Central memory CD8-positive, alpha-beta T cell (primary cell): ENCODE data around the gene PPP2R2D.
"Not testable (repeated sequence)": the region's sequence is repeated elsewhere in the genome, so short reads cannot be mapped to it uniquely, and the experiment has no call there.

ENCODE experiments used
- ATAC-seq: fragments of 150-1000 bp; cut with Tn5 transposase; replicated peaks from 2 replicates; pipeline ENCODE4 v1.10.0; 2022; ENCODE audit warnings: mild to moderate bottlenecking, moderate FRiP score, moderate number of reproducible peaks; ENCODE audit not compliant: poor library complexity, severe bottlenecking; ENCODE audit errors: extremely low read depth
- DNase-seq, 2 donors: peaks; one replicate each; pipeline ENCODE4 v3.0.0; 2021; ENCODE audit warnings: low spot score in 2 of 2
- H3K27ac Mint-ChIP-seq: one replicate; pipeline ENCODE4 v1.8.0; 2022; ENCODE audit warnings: low read depth, mild to moderate bottlenecking, moderate library complexity, mixed read lengths
- H3K27me3 Mint-ChIP-seq: one replicate; pipeline ENCODE4 v1.8.0; 2022; ENCODE audit warnings: mixed read lengths
- H3K36me3 Mint-ChIP-seq: one replicate; pipeline ENCODE4 v1.8.0; 2022; ENCODE audit warnings: mild to moderate bottlenecking, moderate library complexity, mixed read lengths; ENCODE audit not compliant: insufficient read depth
- H3K4me1 Mint-ChIP-seq: one replicate; pipeline ENCODE4 v1.8.0; 2022; ENCODE audit warnings: mixed read lengths
- H3K4me3 Mint-ChIP-seq: one replicate; pipeline ENCODE4 v1.8.0; 2022; ENCODE audit warnings: mild to moderate bottlenecking, moderate library complexity, mixed read lengths
- H3K9me3 Mint-ChIP-seq: one replicate; pipeline ENCODE4 v1.8.0; 2022; ENCODE audit warnings: mixed read lengths

PPP2R2D gene

DNA sequence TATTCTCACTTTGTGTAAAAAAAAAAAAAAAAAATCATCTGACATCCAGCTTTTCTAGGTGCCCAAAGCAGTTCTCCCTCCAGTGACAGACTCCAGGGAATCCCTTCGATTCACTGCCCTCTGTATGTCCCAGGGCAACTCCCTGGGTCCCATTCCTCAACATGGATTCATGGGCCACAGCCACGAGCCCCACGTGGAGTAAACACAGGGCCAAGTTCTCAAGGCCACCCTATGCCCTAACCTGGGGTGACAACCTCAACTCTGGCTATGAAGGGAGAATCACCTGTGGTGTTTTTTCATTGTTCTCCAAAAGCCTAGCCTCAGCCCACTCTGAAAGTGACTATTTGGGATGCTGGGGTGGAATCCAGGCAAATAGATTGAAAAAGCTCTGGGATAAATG is 77.6 kb downstream of the PPP2R2D start:
- Mint-ChIP-seq H3K4me3 (no peak overlapping the region), H3K36me3 (peaks cover 7% of the 10 kb centered on the region), H3K4me1 (peaks cover 68% of the 10 kb centered on the region), H3K27me3 (no peaks in the 10 kb centered on the region), H3K27ac (peak overlapping the region; percentile 77), H3K9me3 (no peaks in the 10 kb centered on the region)
- DNase-seq (no peak), ATAC-seq (no peak)

DNA sequence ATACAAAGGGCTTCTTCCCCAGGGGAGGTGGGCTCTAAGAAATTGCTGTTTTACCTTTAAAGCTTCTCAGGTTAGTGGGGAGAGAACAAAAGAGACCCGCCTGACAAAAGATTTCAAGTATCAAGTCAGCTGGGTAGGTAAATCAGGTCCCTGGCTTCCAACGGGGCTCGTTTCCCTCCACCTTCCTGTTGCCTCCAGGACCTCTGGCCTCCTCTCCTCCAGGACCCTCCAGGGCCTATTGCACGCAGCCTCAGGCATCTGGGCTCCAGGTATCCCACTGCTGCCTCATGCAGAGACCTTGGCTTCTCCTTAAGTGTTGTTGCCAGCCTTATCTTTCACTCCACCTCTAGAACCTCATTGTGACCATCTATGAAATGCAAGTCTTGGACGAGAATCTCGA is 78.0 kb downstream of the PPP2R2D start:
- H3K4me1 Mint-ChIP-seq: peaks cover 63% of the 10 kb centered on the region

DNA sequence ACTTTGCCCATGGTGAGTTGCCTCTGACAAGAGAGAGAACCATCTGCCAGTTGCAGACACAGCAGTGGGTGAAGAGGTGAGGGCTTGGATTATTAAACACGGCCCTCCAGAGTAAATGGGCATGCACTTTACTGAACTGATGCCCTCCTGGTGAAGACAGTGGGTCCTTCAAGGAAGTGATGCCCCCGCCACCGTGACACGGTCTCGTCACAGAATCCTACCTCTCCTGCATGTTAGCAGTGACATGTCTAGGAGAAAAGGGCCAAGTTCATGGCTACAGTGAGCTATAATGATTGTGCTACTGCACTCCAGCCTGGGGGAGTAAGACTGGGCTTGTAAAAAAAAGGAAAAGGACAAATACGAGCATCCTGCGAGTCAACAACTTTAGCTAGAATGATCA is 78.5 kb downstream of the PPP2R2D start:
- no peak for DNase-seq
- Mint-ChIP-seq H3K27me3 (no peaks in the 10 kb centered on the region), H3K4me3 (peak overlapping the region; percentile 47), H3K9me3 (no peaks in the 10 kb centered on the region), H3K27ac (no peak overlapping the region), H3K4me1 (peaks cover 58% of the 10 kb centered on the region), H3K36me3 (peaks cover 7% of the 10 kb centered on the region)
- ATAC-seq: no peak

More for the DNA sequence above, 78.0 kb downstream of the PPP2R2D start:
- DNase-seq (no peak), ATAC-seq (no peak)
- H3K27ac Mint-ChIP-seq: no peak overlapping the region
- H3K27me3 Mint-ChIP-seq: no peaks in the 10 kb centered on the region
- no peak overlapping the region for H3K4me3 Mint-ChIP-seq
- H3K36me3 Mint-ChIP-seq: peaks cover 7% of the 10 kb centered on the region
- no peaks in the 10 kb centered on the region for H3K9me3 Mint-ChIP-seq

DNA sequence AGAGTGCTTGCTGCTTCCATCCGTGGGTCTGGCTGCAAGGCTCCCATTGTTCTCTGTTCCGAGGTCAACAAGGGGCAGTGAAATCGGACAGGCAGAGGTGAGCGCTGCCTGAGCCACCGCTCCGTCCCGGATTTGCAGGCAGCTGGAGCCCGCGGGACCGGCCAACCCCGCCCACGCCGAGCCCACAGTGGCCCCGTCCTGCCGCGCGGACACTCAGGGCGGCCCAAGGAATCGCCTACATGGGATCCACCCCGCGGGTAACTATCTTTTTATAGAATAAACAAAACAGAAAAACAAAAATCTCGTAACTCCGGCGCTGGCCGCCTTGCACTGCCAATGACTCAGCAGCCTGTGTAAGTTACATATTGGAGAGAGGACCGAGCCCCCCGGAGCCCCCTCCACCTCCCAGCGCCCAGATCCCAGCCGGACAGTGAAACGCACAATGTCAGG is 79.0 kb downstream of the PPP2R2D start:
- no peaks in the 10 kb centered on the region for H3K9me3 Mint-ChIP-seq
- no peaks in the 10 kb centered on the region for H3K27me3 Mint-ChIP-seq
- H3K4me1 Mint-ChIP-seq: peaks cover 54% of the 10 kb centered on the region
- H3K4me3 Mint-ChIP-seq: peak overlapping the region; percentile 47
- DNase-seq: no peak
- H3K27ac Mint-ChIP-seq: no peak overlapping the region
- H3K36me3 Mint-ChIP-seq: peaks cover 7% of the 10 kb centered on the region
- ATAC-seq: no peak

DNA sequence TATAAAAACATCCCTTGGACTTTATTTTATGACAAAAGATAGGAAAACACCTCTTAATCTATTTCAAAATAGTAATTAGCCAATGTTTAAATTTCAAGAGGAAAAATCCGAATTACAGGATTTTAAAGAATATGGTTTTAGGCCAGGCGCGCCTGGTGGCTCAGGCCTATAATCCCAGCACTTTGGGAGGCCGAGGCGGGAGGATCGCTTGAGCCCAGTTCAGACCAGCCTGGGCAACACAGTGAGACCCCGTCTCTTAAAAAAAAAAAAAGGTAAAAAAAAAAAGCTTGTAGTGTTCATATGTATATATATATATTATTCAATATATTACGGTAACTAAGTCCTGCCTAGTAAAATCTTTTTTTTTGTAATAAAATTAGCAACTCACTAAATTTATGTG is 79.5 kb downstream of the PPP2R2D start:
- no peak overlapping the region for H3K27ac Mint-ChIP-seq
- ATAC-seq (no peak), DNase-seq (no peak)
- peak overlapping the region; percentile 47 for H3K4me3 Mint-ChIP-seq
- no peaks in the 10 kb centered on the region for H3K27me3 Mint-ChIP-seq
- H3K4me1 Mint-ChIP-seq: peaks cover 50% of the 10 kb centered on the region
- H3K36me3 Mint-ChIP-seq: peaks cover 7% of the 10 kb centered on the region
- H3K9me3 Mint-ChIP-seq: no peaks in the 10 kb centered on the region

DNA sequence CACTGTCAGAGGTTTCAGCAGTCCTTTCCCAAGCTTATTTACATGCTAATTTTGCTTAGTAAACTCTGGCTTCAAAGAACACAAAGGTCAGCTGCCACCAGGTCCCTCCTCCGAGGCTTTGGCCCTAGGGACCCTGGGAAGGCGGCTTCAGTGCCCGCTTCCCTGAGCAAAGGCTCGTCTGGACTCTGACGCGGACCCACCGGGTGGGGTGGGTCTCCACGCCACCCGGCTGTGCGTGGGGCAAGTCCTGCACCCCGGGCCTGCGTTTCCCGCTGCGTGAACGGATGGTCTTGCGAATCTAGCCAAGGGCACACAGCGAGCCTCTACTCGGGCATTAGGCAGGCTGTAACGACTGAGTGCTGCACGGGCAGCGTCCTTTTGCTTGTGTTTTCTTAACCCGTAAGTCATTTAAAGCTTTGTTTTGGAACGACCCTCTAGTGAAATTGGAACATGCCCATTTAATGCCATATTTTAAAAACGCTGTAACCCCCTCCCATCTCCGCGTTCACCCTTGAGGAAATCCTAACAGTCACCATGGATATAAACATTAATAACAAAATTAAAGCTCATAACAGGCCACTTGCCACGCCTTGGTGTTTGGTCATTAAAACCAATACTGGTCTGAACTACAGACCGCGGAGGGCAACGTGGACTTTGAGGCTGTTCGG is 80.1 kb downstream of the PPP2R2D start:
- ATAC-seq (no peak), DNase-seq (no peak)
- no peaks in the 10 kb centered on the region for H3K27me3 Mint-ChIP-seq
- no peak overlapping the region for H3K27ac Mint-ChIP-seq
- no peaks in the 10 kb centered on the region for H3K9me3 Mint-ChIP-seq
- H3K36me3 Mint-ChIP-seq: peaks cover 7% of the 10 kb centered on the region
- H3K4me3 Mint-ChIP-seq: peak overlapping the region; percentile 82
- peaks cover 44% of the 10 kb centered on the region for H3K4me1 Mint-ChIP-seq

DNA sequence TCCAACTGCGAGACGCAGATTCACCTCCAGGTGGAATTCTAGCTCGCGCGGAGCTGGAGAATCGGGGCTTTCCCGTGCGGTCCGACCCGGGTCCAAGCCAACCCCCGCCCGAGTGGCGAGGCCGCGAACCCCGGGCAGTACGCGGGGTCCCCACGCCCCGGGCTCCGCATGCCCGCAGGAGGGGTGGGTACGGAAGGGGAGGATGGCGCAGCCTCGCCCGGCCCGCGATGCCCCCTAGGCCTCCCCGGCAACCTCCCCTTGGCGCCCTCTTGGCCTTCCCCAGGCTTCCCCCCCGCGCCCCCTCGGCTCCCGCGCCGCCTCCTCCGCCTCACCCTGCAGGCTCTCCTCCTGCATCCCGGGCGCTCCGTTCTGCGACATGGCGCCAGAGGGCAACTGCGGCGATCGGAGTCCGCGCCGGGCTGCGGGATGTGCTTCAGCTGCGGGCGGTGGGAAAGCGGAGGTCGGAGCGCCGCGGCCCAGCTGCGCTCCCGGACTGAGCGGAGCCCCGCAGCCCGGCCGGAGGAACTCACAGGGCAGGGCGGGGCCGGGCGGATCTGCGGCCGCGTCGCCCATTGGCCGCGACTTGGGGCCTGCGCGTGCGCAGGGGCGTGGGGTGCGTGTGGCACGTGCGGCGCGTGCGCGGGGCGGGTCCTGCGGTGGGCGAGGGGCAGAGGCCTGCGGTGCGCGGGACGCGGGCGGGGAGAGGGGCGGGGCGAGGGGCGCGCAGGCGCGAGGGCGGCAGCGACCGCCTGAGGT is 80.8 kb downstream of the PPP2R2D start, which contains the start of gene BNIP3:
BNIP3 (minus strand) TSS at position 495 of the 756 bp plus-strand sequence; CDS start at position 378, 117 bp downstream.
- H3K9me3 Mint-ChIP-seq: no peaks in the 10 kb centered on the region
- H3K36me3 Mint-ChIP-seq: peaks cover 7% of the 10 kb centered on the region
- DNase-seq (peak; percentile 83 to 84), ATAC-seq (peak; percentile 91)
- H3K4me1 Mint-ChIP-seq: peaks cover 37% of the 10 kb centered on the region
- peak within 1 kb of the TSS; percentile 82 for H3K4me3 Mint-ChIP-seq
- no peaks in the 10 kb centered on the region for H3K27me3 Mint-ChIP-seq
- no peak within 1 kb of the TSS for H3K27ac Mint-ChIP-seq

DNA sequence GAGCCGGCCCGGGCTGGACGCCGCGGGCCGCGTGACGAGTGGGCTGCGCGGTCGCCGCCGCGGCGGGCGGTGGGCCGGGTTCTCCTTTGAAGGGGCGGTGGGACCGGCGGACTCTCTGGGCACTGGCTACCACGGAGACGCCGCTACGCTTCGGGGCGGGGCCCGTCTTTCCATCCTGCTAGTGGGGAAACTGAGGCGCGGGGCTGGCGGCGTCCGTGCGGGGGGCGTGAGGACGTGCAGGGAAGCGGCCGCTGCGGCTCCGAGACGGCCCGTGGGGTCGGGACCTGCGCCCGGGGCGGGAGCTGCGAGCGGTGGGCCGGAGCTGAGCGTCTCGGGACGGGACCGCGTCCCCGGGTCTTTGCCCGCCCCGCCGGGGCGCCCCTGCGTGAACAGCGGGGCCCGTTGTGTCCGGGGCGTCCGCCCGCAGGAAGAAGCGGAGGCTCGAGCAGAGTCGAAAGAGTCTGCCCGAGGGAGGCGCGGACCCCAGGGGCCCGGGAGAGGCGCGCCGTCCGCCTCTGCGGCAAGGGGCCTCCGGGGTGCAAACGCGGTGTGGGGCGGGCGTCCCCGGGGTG is 81.5 kb downstream of the PPP2R2D start:
- H3K27ac Mint-ChIP-seq: no peak overlapping the region
- peak overlapping the region; percentile 82 for H3K4me3 Mint-ChIP-seq
- H3K36me3 Mint-ChIP-seq: peaks cover 7% of the 10 kb centered on the region
- H3K9me3 Mint-ChIP-seq: no peaks in the 10 kb centered on the region
- H3K4me1 Mint-ChIP-seq: peaks cover 34% of the 10 kb centered on the region
- DNase-seq (no peak), ATAC-seq (peak; percentile 13)
- H3K27me3 Mint-ChIP-seq: no peaks in the 10 kb centered on the region

DNA sequence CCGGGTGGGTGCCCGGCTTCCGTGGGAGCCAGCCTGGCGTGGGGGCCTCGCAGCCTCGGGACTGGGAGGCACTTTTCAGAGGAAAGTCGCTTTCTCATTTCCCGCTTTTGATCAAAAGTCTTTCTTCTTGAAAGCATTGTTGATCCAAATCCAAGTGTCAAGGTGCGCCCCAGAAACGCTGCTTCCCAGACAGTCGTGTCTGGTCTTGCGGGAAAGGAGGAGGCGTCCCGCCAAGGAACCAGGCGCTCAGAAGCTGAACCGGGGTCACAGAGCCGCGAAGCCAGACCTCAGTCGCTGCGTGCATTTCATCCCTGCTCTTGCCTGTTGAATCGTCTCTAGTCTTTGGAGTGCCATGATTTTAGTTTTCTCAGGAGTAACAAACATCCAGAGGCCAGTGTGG is 82.0 kb downstream of the PPP2R2D start:
- Mint-ChIP-seq H3K4me3 (peak overlapping the region; percentile 62), H3K27me3 (no peaks in the 10 kb centered on the region), H3K9me3 (no peaks in the 10 kb centered on the region), H3K27ac (no peak overlapping the region), H3K36me3 (peaks cover 7% of the 10 kb centered on the region), H3K4me1 (peaks cover 28% of the 10 kb centered on the region)
- ATAC-seq (no peak), DNase-seq (no peak)

DNA sequence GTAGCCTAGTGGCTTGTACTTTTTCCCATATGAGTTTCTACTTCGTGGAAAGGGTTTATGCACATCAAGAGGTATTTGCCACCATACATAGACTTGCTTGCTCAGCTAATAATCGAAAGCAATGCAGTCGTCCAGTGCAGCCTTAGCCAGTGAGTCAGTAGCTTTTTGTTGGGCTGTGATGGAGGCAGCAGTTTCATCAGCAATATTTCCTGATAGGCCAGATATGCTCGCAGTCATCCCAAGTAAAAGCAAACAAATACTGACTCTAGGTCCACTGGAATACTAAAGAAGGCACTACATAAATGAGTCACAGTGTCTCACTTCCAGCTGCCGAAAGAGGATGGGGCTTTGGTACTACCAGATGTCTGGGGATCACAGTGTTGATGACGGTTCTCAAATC is 83.0 kb downstream of the PPP2R2D start:
- peaks cover 7% of the 10 kb centered on the region for H3K36me3 Mint-ChIP-seq
- DNase-seq (no peak), ATAC-seq (no peak)
- H3K4me3 Mint-ChIP-seq: peak overlapping the region; percentile 62
- no peaks in the 10 kb centered on the region for H3K27me3 Mint-ChIP-seq
- no peak overlapping the region for H3K27ac Mint-ChIP-seq
- H3K9me3 Mint-ChIP-seq: no peaks in the 10 kb centered on the region
- peaks cover 22% of the 10 kb centered on the region for H3K4me1 Mint-ChIP-seq

DNA sequence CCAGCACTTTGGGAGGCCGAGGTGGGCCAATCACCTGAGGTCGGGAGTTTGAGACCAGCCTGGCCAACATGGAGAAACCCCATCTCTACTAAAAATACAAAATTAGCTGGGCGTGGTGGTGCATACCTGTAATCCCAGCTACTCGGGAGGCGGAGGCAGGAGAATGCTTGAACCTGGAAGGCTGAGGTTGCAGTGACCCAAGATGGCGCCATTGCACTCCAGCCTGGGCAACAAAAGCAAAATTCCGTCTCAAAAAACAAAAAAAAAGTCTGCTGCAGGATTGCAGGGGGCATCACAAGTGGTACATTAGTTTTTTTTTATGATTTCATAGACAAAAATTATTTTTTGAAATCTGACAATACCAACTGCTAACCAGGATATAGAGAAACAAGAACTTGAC is 86.0 kb downstream of the PPP2R2D start:
- ATAC-seq, H3K4me1 Mint-ChIP-seq, H3K9me3 Mint-ChIP-seq, H3K27me3 Mint-ChIP-seq, H3K36me3 Mint-ChIP-seq, H3K4me3 Mint-ChIP-seq, H3K27ac Mint-ChIP-seq, DNase-seq: not testable (repeated sequence)

DNA sequence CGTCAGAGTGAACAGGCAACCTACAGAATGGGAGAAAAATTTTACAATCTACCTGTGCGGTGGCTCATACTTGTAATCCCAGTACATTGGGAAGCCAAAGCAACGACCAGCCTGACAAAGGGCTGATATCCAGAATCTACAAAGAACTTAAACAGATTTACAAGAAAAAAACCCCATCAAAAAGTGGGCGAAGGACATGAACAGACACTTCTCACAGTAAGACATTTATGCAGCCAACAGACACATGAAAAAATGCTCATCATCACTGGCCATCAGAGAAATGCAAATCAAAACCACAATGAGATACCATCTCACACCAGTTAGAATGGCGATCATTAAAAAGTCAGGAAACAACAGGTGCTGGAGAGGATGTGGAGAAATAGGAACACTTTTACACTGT is 86.5 kb downstream of the PPP2R2D start:
- H3K36me3 Mint-ChIP-seq, H3K27me3 Mint-ChIP-seq, H3K27ac Mint-ChIP-seq, H3K4me3 Mint-ChIP-seq, DNase-seq, H3K9me3 Mint-ChIP-seq, H3K4me1 Mint-ChIP-seq, ATAC-seq: not testable (repeated sequence)

DNA sequence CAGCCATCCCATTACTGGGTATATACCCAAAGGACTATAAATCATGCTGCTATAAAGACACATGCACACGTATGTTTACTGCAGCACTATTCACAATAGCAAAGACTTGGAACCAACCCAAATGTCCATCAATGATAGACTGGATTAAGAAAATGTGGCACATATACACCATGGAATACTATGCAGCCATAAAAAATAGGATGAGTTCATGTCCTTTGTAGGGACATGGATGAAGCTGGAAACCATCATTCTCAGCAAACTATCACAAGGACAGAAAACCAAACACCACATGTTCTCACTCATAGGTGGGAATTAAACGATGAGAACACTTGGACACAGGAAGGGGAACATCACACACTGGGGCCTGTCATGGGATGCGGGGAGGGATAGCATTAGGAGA is 87.0 kb downstream of the PPP2R2D start:
- ATAC-seq, DNase-seq, H3K4me1 Mint-ChIP-seq: not testable (repeated sequence)

More for the DNA sequence above, 87.0 kb downstream of the PPP2R2D start:
- not testable (repeated sequence) for H3K27ac Mint-ChIP-seq, H3K4me3 Mint-ChIP-seq, H3K9me3 Mint-ChIP-seq, H3K36me3 Mint-ChIP-seq, H3K27me3 Mint-ChIP-seq
